A673 (cell line): ENCODE results near the gene RAB22A. TPM values are rescaled to one million over a fixed set of nuclear protein-coding genes. Genes with fewer than 3 reads are reported as not detected.

Source experiments
- BruUV-seq: library from RNA; stranded (reverse); fragments of 400-500 nt; replicated peaks from 2 replicates; lab custom pipeline; 2021; lab: Mats Ljungman, UMichigan
- CTCF ChIA-PET: fragments of 300-600 bp; sonication (Branson Sonifier 250); formaldehyde crosslinking; loops from one replicate; lab custom pipeline; 2022; ENCODE audit warnings: antibody characterized with exemption; lab: Charles Lee
- POLR2A ChIA-PET: fragments of 300-600 bp; sonication (Branson Sonifier 250); formaldehyde crosslinking; loops from one replicate; lab custom pipeline; 2022; ENCODE audit warnings: antibody characterized with exemption; ENCODE audit not compliant: low non-redundant PET; lab: Charles Lee
- DNase-seq: peaks from one replicate; pipeline ENCODE4 v3.0.0-alpha.2; 2015; ENCODE audit warnings: low spot score
- H3K27ac ChIP-seq: fragments of 200-600 bp; sonication (generic); 2 replicates; pipeline ENCODE4 v1.5.1; 2016; ENCODE audit warnings: mixed run types, low read depth, mild to moderate bottlenecking, mixed read lengths, antibody characterized with exemption, low read length; ENCODE audit not compliant: poor library complexity, severe bottlenecking
- H3K27me3 ChIP-seq: fragments of 200-600 bp; sonication (generic); replicated peaks from 2 replicates; pipeline ENCODE4 v1.6.1; 2017; ENCODE audit warnings: mixed run types, low read depth, mild to moderate bottlenecking, mixed read lengths, antibody characterized with exemption, low read length; ENCODE audit not compliant: insufficient read depth, poor library complexity
- H3K36me3 ChIP-seq: fragments of 200-600 bp; sonication (generic); 2 replicates; pipeline ENCODE4 v1.6.1; 2016; ENCODE audit warnings: mixed run types, mild to moderate bottlenecking, mixed read lengths, antibody characterized with exemption, low read length; ENCODE audit not compliant: insufficient read depth, poor library complexity, severe bottlenecking
- H3K4me1 ChIP-seq: fragments of 200-600 bp; sonication (generic); 2 replicates; pipeline ENCODE4 v1.6.1; 2017; ENCODE audit warnings: mixed run types, mild to moderate bottlenecking, mixed read lengths, antibody characterized with exemption, low read length; ENCODE audit not compliant: insufficient read depth, poor library complexity, severe bottlenecking
- H3K4me3 ChIP-seq: fragments of 200-600 bp; sonication (generic); 2 replicates; pipeline ENCODE4 v1.5.1; 2016; ENCODE audit warnings: low read depth, mixed run types, mild to moderate bottlenecking, mixed read lengths, low read length; ENCODE audit not compliant: poor library complexity, severe bottlenecking
- H3K9me3 ChIP-seq: fragments of 200-600 bp; sonication (generic); 2 replicates; pipeline ENCODE4 v1.6.1; 2016; ENCODE audit warnings: mixed run types, low read depth, mild to moderate bottlenecking, mixed read lengths, antibody characterized with exemption, low read length; ENCODE audit not compliant: poor library complexity, severe bottlenecking
- EZH2 ChIP-seq: fragments of 200-600 bp; sonication (generic); IDR thresholded peaks from 2 replicates; pipeline ENCODE4 v1.6.1; 2017; ENCODE audit warnings: borderline replicate concordance, low read depth, mild to moderate bottlenecking, mixed read lengths, antibody characterized with exemption, low read length; ENCODE audit not compliant: poor library complexity, severe bottlenecking
- intact Hi-C: fragments of 100-400 bp; cut with micrococcal nuclease; formaldehyde crosslinking; loops from one replicate; pipeline ENCODE4 v1.10.0; 2022; ENCODE audit not compliant: unreplicated experiment
- total RNA-seq: library from RNA; stranded (reverse); gene quantifications from 2 replicates; pipeline ENCODE4 v1.2.3, GENCODE V29; 2021
- TF ChIP-seq, protein P1 (sequence below): fragments of 300-800, 200-600 bp; sonication (generic); conservative IDR thresholded peaks from 2 replicates; pipeline ENCODE4 v1.5.1; 2017; ENCODE audit warnings: low read depth, mild to moderate bottlenecking, antibody characterized with exemption, low read length, moderate library complexity, mixed read lengths

The RAB22A gene
- total RNA-seq, 1 experiment from 2014 or later, result 14.6 TPM

DNA sequence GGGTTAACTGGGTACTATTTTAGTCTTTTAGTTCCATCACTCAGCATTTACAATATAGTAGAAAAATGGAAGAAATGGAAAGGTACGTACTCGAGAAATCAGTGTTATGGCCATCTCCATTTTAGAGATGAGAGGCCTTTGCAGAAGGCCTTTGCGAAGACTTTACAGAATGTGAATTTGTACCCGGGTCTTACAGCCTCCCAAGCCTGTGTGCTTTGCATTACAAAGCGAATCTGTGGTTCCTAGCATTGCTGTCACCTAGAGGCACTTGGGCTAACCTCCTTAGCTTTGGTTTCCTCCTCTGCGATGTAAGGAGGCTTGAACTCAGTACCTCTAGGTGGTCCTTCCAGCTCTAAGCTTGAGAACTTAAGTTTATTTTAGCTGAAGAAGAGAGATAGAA lies 90.4 kb downstream of the RAB22A start:
- no peaks in the 10 kb centered on the region for H3K9me3 ChIP-seq
- no peak for DNase-seq
- no peak overlapping the region for H3K4me3 ChIP-seq
- CTCF ChIA-PET, result no interaction called here
- POLR2A ChIA-PET, result interaction anchor here (0.7 kb wide), 1 partner anchor 11 kb away, joined by 3 read pairs; the partner anchor contains the start of gene VAPB
- intact Hi-C loops, result no loop called here
- TF ChIP-seq EZH2, result no peak
- TF ChIP-seq, protein P1, sequence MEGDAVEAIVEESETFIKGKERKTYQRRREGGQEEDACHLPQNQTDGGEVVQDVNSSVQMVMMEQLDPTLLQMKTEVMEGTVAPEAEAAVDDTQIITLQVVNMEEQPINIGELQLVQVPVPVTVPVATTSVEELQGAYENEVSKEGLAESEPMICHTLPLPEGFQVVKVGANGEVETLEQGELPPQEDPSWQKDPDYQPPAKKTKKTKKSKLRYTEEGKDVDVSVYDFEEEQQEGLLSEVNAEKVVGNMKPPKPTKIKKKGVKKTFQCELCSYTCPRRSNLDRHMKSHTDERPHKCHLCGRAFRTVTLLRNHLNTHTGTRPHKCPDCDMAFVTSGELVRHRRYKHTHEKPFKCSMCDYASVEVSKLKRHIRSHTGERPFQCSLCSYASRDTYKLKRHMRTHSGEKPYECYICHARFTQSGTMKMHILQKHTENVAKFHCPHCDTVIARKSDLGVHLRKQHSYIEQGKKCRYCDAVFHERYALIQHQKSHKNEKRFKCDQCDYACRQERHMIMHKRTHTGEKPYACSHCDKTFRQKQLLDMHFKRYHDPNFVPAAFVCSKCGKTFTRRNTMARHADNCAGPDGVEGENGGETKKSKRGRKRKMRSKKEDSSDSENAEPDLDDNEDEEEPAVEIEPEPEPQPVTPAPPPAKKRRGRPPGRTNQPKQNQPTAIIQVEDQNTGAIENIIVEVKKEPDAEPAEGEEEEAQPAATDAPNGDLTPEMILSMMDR, result no peak
- H3K4me1 ChIP-seq, result no peaks in the 10 kb centered on the region
- H3K27ac ChIP-seq, result no peak overlapping the region
- no TSS peak for BruUV-seq
- H3K36me3 ChIP-seq, result peaks cover 3% of the 10 kb centered on the region
- no peaks in the 10 kb centered on the region for H3K27me3 ChIP-seq

DNA sequence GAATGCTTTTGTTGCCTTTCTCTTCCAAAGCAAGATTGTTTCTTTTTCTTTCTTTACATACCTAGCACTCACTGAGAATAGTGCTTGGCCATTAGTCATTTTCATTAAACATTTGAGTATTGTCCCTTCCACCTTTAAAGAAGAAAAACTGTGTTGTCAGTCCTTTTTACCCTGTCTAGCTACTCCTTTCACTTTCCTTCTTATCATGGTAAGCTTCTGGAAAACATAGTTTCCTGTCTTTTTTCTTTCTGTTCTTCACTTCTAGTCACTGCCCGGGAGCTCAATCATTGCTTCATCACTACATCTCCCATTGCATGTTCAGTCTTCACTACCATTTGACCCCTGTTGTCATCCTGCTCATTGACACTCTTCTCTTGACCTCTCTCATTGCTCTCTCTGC lies 91.6 kb downstream of the RAB22A start:
- Histone ChIP-seq H3K4me3 (no peak overlapping the region), H3K4me1 (peaks cover 5% of the 10 kb centered on the region), H3K36me3 (peaks cover 3% of the 10 kb centered on the region), H3K27ac (no peak overlapping the region), H3K27me3 (no peaks in the 10 kb centered on the region), H3K9me3 (no peaks in the 10 kb centered on the region)
- DNase-seq, result no peak
- ChIA-PET CTCF (no interaction called here), POLR2A (no interaction called here)
- no peak for TF ChIP-seq EZH2
- TF ChIP-seq, protein P1, result no peak
- BruUV-seq, result no TSS peak
- intact Hi-C loops, result no loop called here

DNA sequence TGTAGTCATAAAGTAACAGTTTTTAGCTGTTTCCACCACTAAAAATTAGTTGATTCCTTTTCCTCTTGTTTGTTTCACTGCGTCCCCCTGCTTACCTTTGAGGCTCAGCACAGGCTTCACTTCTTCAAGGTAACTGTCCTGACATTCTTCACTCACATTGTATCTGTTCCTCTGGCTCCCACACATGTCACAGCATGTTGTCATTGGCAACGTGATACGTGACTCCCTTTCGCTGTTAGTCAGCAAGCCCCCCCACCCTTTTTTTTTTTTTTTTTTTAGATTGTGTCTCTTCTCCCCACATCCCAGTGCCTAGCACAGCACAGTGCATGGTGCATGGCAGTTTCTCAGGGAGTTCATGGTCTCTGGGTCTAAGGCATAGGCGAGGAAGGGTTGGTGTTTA lies 92.8 kb downstream of the RAB22A start:
- Histone ChIP-seq H3K4me1 (peaks cover 17% of the 10 kb centered on the region), H3K27me3 (no peaks in the 10 kb centered on the region), H3K27ac (no peak overlapping the region), H3K36me3 (peaks cover 3% of the 10 kb centered on the region), H3K9me3 (no peaks in the 10 kb centered on the region), H3K4me3 (no peak overlapping the region)
- TF ChIP-seq, protein P1, result no peak
- TF ChIP-seq EZH2, result no peak
- ChIA-PET POLR2A (no interaction called here), CTCF (no interaction called here)
- intact Hi-C loops, result no loop called here
- BruUV-seq, result no TSS peak
- no peak for DNase-seq
